ENCODE data around the gene TUBGCP2. TPM values are rescaled to one million over a fixed set of nuclear protein-coding genes. Genes with fewer than 3 reads are reported as not detected.

Gene TUBGCP2
- total RNA-seq, 4 donors from 2014 or later: 41.1 to 75.7 (median 43.5) TPM

GRCh38 chr10:133295426-133296320, 13.0 kb downstream of the TUBGCP2 start:
- no peak for DNase-seq (ENCODE audit: low spot score in 2 of 2)
- H3K4me3 ChIP-seq (ENCODE audit: low read depth, poor library complexity, severe bottlenecking): no peak overlapping the region
- intact Hi-C loops (cut with DNase I; ENCODE audit: low total_unique reads): no loop called here
- TF ChIP-seq POLR2A (IDR thresholded peaks at IDR 0.05): no peak
- TF ChIP-seq CTCF (IDR thresholded peaks at IDR 0.05): no peak
- WGBS, 2 donors: 93% methylated on average over 41 to 42 of the region's 42 CpGs

- TF ChIP-seq POLR2A (IDR thresholded peaks at IDR 0.05) (no peak), CTCF (IDR thresholded peaks at IDR 0.05) (no peak)
- DNase-seq (ENCODE audit: low spot score in 2 of 2): no peak
- intact Hi-C loops (cut with DNase I; ENCODE audit: low total_unique reads): no loop called here
- 81 to 84% methylated on average over 15 of the region's 15 CpGs for WGBS, 2 donors
- no peak overlapping the region for H3K4me3 ChIP-seq (ENCODE audit: low read depth, poor library complexity, severe bottlenecking)
Observed at GRCh38 chr10:133294189-133294588, 14.5 kb downstream of the TUBGCP2 start.

- intact Hi-C loops (cut with DNase I; ENCODE audit: low total_unique reads): no loop called here
- DNase-seq (ENCODE audit: low spot score in 2 of 2): no peak
- 92 to 94% methylated on average over 10 of the region's 10 CpGs for WGBS, 2 donors
- H3K4me3 ChIP-seq (ENCODE audit: low read depth, poor library complexity, severe bottlenecking): no peak overlapping the region
- TF ChIP-seq CTCF (IDR thresholded peaks at IDR 0.05) (no peak), POLR2A (IDR thresholded peaks at IDR 0.05) (no peak)
Observed at GRCh38 chr10:133293810-133294119, 14.9 kb downstream of the TUBGCP2 start.

- no peak for DNase-seq (ENCODE audit: low spot score in 2 of 2)
- intact Hi-C loops (cut with DNase I; ENCODE audit: low total_unique reads): no loop called here
- 87 to 90% methylated on average over 16 to 38 of the region's 38 CpGs for WGBS, 2 donors
- TF ChIP-seq POLR2A (IDR thresholded peaks at IDR 0.05) (no peak), CTCF (IDR thresholded peaks at IDR 0.05) (no peak)
- H3K4me3 ChIP-seq (ENCODE audit: low read depth, poor library complexity, severe bottlenecking): no peak overlapping the region
Observed at GRCh38 chr10:133292919-133293809, 15.5 kb downstream of the TUBGCP2 start.

- no peak for DNase-seq (ENCODE audit: low spot score in 2 of 2)
- TF ChIP-seq POLR2A (IDR thresholded peaks at IDR 0.05) (no peak), CTCF (IDR thresholded peaks at IDR 0.05) (no peak)
- H3K4me3 ChIP-seq (ENCODE audit: low read depth, poor library complexity, severe bottlenecking): no peak overlapping the region
- WGBS, 2 donors: 94 to 96% methylated on average over 24 of the region's 24 CpGs
- intact Hi-C loops (cut with DNase I; ENCODE audit: low total_unique reads): no loop called here
Observed at GRCh38 chr10:133289761-133290160, 18.9 kb downstream of the TUBGCP2 start.
